DND-41 (cell line): ENCODE results near the gene TXNDC2.

Source experiments
- EZH2 ChIP-seq: IDR thresholded peaks from 3 replicates; pipeline ENCODE4 v1.6.1; 2012; ENCODE audit warnings: borderline replicate concordance, low read depth, mild to moderate bottlenecking, moderate library complexity, low read length, inconsistent platforms; ENCODE audit not compliant: severe bottlenecking
- TF ChIP-seq, protein P1 (sequence below): IDR thresholded peaks from 2 replicates; pipeline ENCODE4 v1.5.1; 2012; ENCODE audit warnings: borderline replicate concordance, low read length, moderate library complexity, mild to moderate bottlenecking; ENCODE audit not compliant: poor library complexity, severe bottlenecking; ENCODE audit errors: extremely low read depth

DNA sequence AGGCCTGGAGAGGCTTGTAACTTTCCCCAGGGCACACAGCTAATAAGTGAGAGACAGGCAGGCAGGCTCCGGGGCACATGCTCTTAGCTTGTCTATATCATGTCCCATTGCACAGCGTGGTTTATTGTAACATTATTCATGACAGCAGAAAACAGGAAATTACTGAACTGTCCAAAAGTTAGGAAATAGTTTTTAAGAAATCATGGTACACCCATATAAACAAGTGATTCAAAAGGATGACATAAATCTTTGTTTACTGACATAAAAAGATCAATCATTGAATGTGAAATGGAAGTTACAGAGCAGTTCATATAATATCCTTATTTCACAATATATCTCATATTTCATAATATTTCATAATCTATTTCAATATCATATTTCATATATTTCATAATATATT, 34.3 kb upstream of the TXNDC2 start:
- TF ChIP-seq, protein P1, sequence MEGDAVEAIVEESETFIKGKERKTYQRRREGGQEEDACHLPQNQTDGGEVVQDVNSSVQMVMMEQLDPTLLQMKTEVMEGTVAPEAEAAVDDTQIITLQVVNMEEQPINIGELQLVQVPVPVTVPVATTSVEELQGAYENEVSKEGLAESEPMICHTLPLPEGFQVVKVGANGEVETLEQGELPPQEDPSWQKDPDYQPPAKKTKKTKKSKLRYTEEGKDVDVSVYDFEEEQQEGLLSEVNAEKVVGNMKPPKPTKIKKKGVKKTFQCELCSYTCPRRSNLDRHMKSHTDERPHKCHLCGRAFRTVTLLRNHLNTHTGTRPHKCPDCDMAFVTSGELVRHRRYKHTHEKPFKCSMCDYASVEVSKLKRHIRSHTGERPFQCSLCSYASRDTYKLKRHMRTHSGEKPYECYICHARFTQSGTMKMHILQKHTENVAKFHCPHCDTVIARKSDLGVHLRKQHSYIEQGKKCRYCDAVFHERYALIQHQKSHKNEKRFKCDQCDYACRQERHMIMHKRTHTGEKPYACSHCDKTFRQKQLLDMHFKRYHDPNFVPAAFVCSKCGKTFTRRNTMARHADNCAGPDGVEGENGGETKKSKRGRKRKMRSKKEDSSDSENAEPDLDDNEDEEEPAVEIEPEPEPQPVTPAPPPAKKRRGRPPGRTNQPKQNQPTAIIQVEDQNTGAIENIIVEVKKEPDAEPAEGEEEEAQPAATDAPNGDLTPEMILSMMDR = no peak
- no peak for TF ChIP-seq EZH2
